GM08714 (cell line): Measurements from ENCODE around the gene CPTP.
"Not testable (repeated sequence)": the region's sequence is repeated elsewhere in the genome, so short reads cannot be mapped to it uniquely, and the experiment has no call there.

ENCODE experiments used
- H3K4me3 ChIP-seq: fragments of 200-500 bp; sonication (Bioruptor generic); 2 replicates; pipeline ENCODE4 v1.5.1; 2014; ENCODE audit warnings: mild to moderate bottlenecking, low read length, inconsistent platforms
- ZNF274 ChIP-seq: IDR thresholded peaks from 2 replicates; pipeline ENCODE4 v1.6.1; 2012; ENCODE audit warnings: mild to moderate bottlenecking, low read depth, low read length

The CPTP gene

GRCh38 chr1:1357871-1358432 is 33.4 kb downstream of the CPTP start:
- no peak overlapping the region for H3K4me3 ChIP-seq
- no peak for TF ChIP-seq ZNF274

DNA sequence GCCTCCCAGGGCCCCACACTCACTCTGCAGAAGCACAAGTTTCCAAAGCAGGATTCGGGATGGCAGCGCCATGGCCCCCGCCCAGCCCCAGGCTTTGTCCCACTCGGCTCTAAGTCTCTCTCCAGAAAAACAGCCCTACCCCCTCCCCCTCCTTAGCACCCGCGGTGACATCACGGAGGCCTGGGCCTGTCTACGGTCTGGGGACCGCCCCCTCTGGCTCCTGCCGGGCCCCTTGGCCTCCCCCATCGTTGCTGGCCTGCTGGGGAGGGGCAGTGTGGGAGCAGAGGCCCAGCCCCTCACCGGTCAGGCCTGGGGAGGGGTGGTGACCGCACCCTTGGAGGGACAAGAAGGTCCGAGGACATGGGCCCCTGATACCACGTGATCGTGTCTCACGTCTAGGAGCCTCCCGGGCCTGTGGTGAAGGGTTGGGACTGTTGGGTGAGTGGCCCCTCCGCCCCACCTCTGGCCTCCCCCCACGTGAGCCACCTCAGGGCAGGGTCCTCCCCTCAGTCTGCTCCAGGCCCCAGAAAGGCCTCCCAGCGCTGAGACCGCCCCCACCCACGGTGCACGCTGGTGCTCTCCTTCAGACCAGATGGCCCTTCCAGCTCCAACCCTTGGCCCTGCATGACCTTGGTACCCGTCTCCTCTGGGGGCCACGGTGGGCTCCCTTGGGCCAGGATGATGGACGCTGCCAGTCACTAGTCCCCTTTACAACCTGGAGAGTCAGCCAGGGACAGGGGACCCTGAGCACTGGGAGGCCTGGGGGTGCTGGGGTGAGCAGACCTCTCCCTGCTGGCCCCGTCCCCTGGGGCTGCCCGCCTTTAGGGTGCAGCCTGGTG is 34.0 kb downstream of the CPTP start, which contains the start of gene MXRA8:
TSS of gene MXRA8 (minus strand) at position 123 of the 839 bp plus-strand sequence. CDS start at position 72, 51 bp downstream.
- H3K4me3 ChIP-seq: no peak within 1 kb of the TSS

DNA sequence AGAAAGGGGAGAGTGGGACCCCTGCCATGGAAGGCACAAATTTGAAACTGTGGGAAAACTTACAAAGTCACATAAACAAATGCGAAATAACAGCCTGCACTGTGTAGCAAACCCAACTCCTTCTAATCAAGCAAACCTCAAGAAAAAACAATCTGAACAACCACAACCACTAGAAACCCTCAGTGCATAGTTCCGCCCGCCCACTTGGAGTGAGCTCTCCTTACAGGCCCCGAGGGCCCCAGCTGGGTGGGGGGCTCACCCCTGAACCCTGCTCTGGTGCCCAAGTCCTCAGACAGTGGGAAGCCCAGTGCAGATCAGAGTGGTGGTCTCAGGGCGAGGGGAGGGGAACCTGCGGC is 34.7 kb downstream of the CPTP start:
- no peak for TF ChIP-seq ZNF274

More for the DNA sequence above, 34.0 kb downstream of the CPTP start, which contains the start of gene MXRA8:
- no peak for TF ChIP-seq ZNF274

GRCh38 chr1:1359664-1360468 is 35.3 kb downstream of the CPTP start:
- no peak for TF ChIP-seq ZNF274
- no peak overlapping the region for H3K4me3 ChIP-seq

More for the DNA sequence above, 34.7 kb downstream of the CPTP start:
- no peak overlapping the region for H3K4me3 ChIP-seq

GRCh38 chr1:1360506-1361169 is 36.0 kb downstream of the CPTP start:
- H3K4me3 ChIP-seq: no peak overlapping the region
- TF ChIP-seq ZNF274: no peak

DNA sequence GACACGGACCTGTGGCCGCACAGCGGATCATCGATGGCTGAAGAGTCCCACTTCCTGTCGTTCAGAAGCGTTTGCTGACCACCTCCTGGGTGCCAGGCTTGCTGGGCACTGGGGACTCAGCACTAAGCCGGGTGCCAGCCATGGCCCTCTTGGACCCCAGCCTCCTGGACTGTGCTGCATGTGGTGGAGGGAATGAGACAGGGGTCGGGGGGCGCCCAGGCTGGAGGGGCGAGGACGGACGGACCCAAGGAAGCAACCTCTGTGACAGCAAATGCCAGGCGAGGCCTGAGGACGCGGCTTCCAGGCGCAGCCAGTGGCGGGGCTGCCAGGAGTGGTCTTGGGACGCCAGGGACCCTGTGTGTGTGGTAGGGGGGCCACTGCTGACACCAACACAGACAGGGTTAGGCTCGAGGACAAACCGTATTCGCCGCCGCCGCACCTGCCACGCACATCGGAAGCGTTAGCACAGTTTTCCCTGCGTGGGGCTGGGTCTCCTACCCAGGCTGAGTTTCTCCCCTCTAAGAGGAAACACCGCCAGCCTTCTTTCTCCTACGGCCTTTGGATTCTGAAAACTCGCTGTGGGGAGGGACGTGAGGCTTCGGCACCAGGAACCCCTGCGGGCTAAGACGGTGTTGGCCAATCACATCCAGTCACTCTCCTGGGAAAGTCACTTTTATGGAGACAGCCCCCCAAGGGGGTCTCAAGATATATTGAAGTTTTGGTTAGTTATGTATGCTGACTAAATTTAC is 36.8 kb downstream of the CPTP start:
- no peak for TF ChIP-seq ZNF274
- no peak overlapping the region for H3K4me3 ChIP-seq

DNA sequence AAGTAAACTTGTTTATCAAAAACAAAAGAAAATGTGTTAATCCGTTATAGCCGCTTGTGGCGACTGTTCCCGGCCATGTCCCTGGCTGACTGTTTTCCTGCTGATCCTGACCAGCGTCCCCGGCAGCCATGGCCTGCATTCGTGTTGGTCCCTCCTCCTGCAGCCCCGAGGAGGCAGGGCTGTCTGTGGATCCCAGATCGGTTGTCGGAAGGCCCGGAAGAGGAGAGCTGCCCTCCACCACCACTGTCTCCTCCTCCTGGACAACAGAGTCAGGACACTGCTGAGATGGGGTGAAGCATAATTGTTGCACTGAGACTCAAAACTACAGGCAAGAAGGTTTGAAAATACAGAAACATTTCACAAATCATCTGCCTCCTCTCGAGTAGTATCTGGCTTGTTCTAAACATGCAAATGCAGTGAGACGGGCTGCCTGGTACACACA is 37.4 kb downstream of the CPTP start:
- TF ChIP-seq ZNF274: no peak
- H3K4me3 ChIP-seq: no peak overlapping the region

DNA sequence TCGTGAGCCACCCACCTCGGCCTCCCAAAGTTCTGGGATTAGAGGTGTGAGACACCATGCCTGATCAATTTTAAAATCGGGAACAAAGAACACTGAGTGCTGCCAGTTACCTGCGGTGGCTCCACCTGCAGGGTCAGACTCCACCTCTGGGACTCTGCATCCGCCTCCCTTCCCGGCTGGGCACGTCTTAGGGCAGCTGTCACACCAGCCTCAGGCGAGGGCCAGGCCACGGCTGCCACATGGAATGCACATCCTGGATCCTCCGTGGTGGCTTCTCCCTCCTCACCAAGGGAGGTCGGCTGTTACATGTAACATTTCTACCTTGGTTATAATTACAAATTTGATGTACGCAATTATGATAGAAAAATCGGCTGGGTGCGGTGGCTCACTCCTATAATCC is 39.7 kb downstream of the CPTP start:
- no peak for TF ChIP-seq ZNF274
- no peak overlapping the region for H3K4me3 ChIP-seq

- TF ChIP-seq ZNF274: no peak
- no peak overlapping the region for H3K4me3 ChIP-seq
Measured at GRCh38 chr1:1365875-1366698, 41.5 kb downstream of the CPTP start.

DNA sequence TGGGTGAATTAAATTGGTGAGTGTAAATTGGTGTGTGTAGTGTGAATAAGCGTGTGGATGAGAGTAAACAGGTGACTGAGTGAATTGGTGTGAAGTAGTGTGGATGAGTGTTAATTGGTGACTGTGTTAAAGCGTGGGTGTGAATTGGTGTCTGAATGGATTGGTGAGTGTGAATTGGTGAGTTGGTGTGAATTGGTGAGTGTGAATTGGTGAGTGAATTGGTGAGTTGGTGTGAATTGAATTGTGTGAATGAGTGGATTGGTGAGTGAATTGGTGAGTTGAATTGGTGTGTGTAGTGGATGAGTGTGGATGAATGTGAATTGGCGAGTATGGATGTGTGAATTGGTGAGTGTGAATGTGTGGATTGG is 42.1 kb downstream of the CPTP start:
- no peak for TF ChIP-seq ZNF274
- no peak overlapping the region for H3K4me3 ChIP-seq

GRCh38 chr1:1367315-1367714 is 42.7 kb downstream of the CPTP start:
- no peak overlapping the region for H3K4me3 ChIP-seq
- no peak for TF ChIP-seq ZNF274

DNA sequence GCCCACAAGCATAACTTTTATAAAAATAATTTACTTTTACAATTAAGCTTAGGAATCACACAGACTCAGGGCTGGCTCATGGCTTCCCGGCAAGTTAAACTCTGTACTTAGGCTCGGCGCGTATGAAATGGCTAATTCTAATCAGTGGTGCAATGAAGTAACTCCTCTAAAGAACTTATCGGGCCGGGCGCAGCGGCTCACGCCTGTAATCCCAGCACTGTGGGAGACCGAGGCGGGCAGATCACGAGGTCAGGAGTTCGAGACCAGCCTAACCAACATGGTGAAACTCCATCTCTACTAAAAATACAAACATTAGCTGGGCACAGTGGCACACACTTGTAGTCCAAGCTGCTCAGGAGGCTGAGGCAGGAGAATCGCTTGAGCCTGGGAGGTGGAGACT is 45.5 kb downstream of the CPTP start:
- not testable (repeated sequence) for H3K4me3 ChIP-seq
